Breast epithelium (tissue), 3 donors: ENCODE results near the gene WIZ.

Experiments used
- POLR2A ChIP-seq: fragments of 450-650 bp; IDR thresholded peaks from one replicate; pipeline ENCODE4 v1.6.1; 2016; ENCODE audit warnings: antibody characterized with exemption, mild to moderate bottlenecking, moderate library complexity
- POLR2AphosphoS5 ChIP-seq, 3 donors: sonication (generic); formaldehyde crosslinking; IDR thresholded peaks; one replicate each; pipeline ENCODE4 v1.6.1; 2017; ENCODE audit warnings: antibody characterized with exemption in 3 of 3
- TF ChIP-seq, protein P1 (sequence below), 3 donors: fragments of 450-650 bp; IDR thresholded peaks; one replicate each; pipeline ENCODE4 v1.5.1; 2016 to 2017; ENCODE audit warnings: antibody characterized with exemption in 3 of 3, mild to moderate bottlenecking in 3 of 3, moderate library complexity in 3 of 3

DNA sequence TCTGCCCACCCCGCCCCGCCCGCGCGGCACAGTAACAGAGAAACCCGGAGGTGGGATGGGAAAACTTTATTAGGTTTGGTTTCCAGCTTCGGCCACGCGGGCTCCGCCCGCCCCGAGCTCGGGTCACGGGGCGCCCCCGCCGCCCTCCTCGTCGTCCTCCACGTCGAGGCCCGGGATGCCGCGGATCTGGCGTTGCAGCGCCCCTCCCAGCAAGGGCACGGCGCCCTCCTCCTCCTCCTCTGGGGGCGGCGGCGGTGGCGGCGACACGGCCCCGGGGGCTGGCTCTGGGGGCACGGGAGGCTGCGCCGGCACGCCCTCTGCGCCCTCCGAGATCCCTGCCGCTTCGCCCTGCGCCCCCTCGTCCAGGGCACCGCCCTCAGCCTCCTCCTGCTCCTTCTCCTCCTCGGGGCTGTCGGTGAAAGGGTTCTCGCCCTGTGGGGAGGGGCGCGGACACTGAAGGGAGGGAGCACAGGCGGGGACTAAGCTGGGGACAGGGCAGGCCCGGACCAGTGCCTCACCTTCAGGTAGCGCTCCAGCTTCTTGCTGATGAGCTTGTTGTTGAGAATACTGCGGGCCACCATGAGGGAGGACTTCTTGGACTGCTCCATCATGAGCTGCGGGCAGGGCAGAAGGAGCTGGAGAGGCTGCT lies 69.6 kb downstream of the WIZ start:
- TF ChIP-seq, protein P1, sequence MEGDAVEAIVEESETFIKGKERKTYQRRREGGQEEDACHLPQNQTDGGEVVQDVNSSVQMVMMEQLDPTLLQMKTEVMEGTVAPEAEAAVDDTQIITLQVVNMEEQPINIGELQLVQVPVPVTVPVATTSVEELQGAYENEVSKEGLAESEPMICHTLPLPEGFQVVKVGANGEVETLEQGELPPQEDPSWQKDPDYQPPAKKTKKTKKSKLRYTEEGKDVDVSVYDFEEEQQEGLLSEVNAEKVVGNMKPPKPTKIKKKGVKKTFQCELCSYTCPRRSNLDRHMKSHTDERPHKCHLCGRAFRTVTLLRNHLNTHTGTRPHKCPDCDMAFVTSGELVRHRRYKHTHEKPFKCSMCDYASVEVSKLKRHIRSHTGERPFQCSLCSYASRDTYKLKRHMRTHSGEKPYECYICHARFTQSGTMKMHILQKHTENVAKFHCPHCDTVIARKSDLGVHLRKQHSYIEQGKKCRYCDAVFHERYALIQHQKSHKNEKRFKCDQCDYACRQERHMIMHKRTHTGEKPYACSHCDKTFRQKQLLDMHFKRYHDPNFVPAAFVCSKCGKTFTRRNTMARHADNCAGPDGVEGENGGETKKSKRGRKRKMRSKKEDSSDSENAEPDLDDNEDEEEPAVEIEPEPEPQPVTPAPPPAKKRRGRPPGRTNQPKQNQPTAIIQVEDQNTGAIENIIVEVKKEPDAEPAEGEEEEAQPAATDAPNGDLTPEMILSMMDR (IDR thresholded peaks at IDR 0.05): no peak
- TF ChIP-seq POLR2AphosphoS5 (IDR thresholded peaks at IDR 0.05) (no peak), POLR2A (no peak)
